HL-60 (cell line): ENCODE data around the gene YDJC.

Experiments
- POLR2AphosphoS5 ChIP-seq: IDR thresholded peaks from 2 replicates; pipeline ENCODE4 v1.6.1; 2012; ENCODE audit warnings: low read depth
- SPI1 ChIP-seq: IDR thresholded peaks from 2 replicates; pipeline ENCODE4 v1.6.1; 2012; ENCODE audit warnings: low read depth, mild to moderate bottlenecking, borderline replicate concordance
- TF ChIP-seq, protein P1 (sequence below): IDR thresholded peaks from one replicate; pipeline ENCODE4 v1.5.1; 2011; ENCODE audit warnings: low read length, control low read depth, inconsistent platforms; ENCODE audit not compliant: insufficient read depth
- TF ChIP-seq, protein P2 (sequence below): IDR thresholded peaks from 2 replicates; pipeline ENCODE4 v1.6.1; 2012; ENCODE audit warnings: low read depth; ENCODE audit not compliant: insufficient replicate concordance

GRCh38 chr22:21631025-21631424, 1.2 kb upstream of the YDJC start:
- TF ChIP-seq, protein P1, sequence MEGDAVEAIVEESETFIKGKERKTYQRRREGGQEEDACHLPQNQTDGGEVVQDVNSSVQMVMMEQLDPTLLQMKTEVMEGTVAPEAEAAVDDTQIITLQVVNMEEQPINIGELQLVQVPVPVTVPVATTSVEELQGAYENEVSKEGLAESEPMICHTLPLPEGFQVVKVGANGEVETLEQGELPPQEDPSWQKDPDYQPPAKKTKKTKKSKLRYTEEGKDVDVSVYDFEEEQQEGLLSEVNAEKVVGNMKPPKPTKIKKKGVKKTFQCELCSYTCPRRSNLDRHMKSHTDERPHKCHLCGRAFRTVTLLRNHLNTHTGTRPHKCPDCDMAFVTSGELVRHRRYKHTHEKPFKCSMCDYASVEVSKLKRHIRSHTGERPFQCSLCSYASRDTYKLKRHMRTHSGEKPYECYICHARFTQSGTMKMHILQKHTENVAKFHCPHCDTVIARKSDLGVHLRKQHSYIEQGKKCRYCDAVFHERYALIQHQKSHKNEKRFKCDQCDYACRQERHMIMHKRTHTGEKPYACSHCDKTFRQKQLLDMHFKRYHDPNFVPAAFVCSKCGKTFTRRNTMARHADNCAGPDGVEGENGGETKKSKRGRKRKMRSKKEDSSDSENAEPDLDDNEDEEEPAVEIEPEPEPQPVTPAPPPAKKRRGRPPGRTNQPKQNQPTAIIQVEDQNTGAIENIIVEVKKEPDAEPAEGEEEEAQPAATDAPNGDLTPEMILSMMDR = no peak
- TF ChIP-seq, protein P2, sequence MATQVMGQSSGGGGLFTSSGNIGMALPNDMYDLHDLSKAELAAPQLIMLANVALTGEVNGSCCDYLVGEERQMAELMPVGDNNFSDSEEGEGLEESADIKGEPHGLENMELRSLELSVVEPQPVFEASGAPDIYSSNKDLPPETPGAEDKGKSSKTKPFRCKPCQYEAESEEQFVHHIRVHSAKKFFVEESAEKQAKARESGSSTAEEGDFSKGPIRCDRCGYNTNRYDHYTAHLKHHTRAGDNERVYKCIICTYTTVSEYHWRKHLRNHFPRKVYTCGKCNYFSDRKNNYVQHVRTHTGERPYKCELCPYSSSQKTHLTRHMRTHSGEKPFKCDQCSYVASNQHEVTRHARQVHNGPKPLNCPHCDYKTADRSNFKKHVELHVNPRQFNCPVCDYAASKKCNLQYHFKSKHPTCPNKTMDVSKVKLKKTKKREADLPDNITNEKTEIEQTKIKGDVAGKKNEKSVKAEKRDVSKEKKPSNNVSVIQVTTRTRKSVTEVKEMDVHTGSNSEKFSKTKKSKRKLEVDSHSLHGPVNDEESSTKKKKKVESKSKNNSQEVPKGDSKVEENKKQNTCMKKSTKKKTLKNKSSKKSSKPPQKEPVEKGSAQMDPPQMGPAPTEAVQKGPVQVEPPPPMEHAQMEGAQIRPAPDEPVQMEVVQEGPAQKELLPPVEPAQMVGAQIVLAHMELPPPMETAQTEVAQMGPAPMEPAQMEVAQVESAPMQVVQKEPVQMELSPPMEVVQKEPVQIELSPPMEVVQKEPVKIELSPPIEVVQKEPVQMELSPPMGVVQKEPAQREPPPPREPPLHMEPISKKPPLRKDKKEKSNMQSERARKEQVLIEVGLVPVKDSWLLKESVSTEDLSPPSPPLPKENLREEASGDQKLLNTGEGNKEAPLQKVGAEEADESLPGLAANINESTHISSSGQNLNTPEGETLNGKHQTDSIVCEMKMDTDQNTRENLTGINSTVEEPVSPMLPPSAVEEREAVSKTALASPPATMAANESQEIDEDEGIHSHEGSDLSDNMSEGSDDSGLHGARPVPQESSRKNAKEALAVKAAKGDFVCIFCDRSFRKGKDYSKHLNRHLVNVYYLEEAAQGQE = no peak
- TF ChIP-seq SPI1 (no peak), POLR2AphosphoS5 (no peak)
